ENCODE data around the gene IGFBP7. TPM values are rescaled to one million over a fixed set of nuclear protein-coding genes. Genes with fewer than 3 reads are reported as not detected.

IGFBP7 gene
- total and polyA plus RNA-seq, 4 donors: 67.9 to 351 (median 127) TPM

DNA sequence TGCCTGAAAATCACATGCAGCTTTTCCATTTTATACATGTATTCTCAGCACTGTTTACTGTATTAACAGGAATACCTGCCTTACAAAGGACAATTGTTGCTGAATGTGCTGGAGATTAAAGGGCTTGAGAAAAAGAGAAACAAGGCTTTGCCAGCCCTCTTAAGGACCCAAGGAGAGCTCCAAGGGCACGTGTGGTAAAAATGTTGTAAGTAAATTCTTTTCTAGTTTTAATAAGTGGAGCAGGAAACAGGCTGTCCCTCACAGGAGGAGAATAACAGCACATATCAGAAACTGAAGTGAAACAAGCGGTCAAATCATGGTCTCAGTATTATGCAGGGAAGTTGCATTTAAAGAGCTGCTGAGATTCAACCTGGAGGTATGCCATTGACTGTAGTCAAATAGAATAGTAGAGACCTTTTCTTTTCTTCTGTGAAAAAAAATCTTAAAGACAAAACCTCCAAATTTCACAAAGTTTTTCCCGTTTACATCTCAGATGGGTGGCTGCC is 18.5 kb downstream of the IGFBP7 start:
- Histone ChIP-seq H3K4me1 (ENCODE audit: control insufficient read depth, insufficient read depth, low read length) (no peaks in the 10 kb centered on the region), H3K27me3 (ENCODE audit: control insufficient read depth, insufficient read depth, low read length) (no peaks in the 10 kb centered on the region), H3K36me3 (ENCODE audit: control insufficient read depth, insufficient read depth, low read length) (no peaks in the 10 kb centered on the region), H3K4me3 (ENCODE audit: low read depth, low read length) (no peak overlapping the region), H3K9me3 (ENCODE audit: control insufficient read depth, insufficient read depth, low read length) (no peaks in the 10 kb centered on the region), H3K27ac (ENCODE audit: low read depth, low read length) (peak overlapping the region; percentile 12)
- WGBS (ENCODE audit: insufficient coverage): 40% methylated on average over 1 of the region's 3 CpGs
- no peak for DNase-seq (ENCODE audit: low read depth in 4 of 6, low spot score in 6 of 6)

DNA sequence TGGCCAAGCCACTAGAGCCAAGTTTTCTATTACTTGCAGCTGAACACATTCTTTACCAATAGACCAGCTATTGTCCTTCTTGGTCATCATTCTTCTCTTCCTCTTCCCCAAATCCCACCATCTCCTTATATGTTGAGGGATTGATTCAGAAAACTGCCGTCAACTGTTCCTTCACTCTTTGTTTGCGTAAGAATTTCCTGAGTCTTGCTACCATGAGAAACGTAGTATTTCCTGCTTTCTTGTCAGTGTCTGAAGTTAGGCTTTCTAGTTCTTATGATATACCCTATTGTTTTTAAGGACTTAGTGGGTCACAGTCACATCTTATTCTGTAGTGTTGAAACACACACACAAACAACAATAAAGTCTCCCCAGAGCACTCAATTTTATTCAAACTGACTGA is 20.1 kb downstream of the IGFBP7 start:
- no peak for DNase-seq (ENCODE audit: low read depth in 4 of 6, low spot score in 6 of 6)
- Histone ChIP-seq H3K36me3 (ENCODE audit: control insufficient read depth, insufficient read depth, low read length) (no peaks in the 10 kb centered on the region), H3K4me3 (ENCODE audit: low read depth, low read length) (no peak overlapping the region), H3K27me3 (ENCODE audit: control insufficient read depth, insufficient read depth, low read length) (no peaks in the 10 kb centered on the region), H3K4me1 (ENCODE audit: control insufficient read depth, insufficient read depth, low read length) (no peaks in the 10 kb centered on the region), H3K27ac (ENCODE audit: low read depth, low read length) (no peak overlapping the region), H3K9me3 (ENCODE audit: control insufficient read depth, insufficient read depth, low read length) (peaks cover 1% of the 10 kb centered on the region)
- WGBS (ENCODE audit: insufficient coverage): no CpG with 5 or more reads among the region's 3 CpGs

DNA sequence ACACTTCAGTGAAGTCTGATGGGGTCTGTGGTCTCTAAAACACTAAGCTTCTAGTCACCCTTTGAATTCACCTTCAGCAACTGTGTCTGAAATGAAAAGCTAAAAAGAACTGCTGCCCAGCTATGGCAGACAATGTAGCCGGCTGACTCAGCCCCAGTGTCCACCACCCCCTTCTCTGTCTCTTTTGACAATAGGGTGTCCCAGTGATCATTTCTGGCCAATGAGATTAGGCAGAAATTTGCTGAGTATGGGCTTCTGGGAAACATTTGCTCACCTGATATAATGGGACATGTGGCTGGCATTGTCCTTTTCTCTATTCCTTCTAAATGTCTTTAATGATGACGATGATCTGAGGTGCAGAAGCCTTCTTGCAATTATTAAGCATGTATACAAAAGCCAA is 20.6 kb downstream of the IGFBP7 start:
- Histone ChIP-seq H3K4me3 (ENCODE audit: low read depth, low read length) (no peak overlapping the region), H3K4me1 (ENCODE audit: control insufficient read depth, insufficient read depth, low read length) (no peaks in the 10 kb centered on the region), H3K27ac (ENCODE audit: low read depth, low read length) (no peak overlapping the region), H3K36me3 (ENCODE audit: control insufficient read depth, insufficient read depth, low read length) (no peaks in the 10 kb centered on the region), H3K9me3 (ENCODE audit: control insufficient read depth, insufficient read depth, low read length) (peaks cover 3% of the 10 kb centered on the region), H3K27me3 (ENCODE audit: control insufficient read depth, insufficient read depth, low read length) (no peaks in the 10 kb centered on the region)
- DNase-seq (ENCODE audit: low read depth in 4 of 6, low spot score in 6 of 6): no peak
- no CpG with 5 or more reads among the region's 2 CpGs for WGBS (ENCODE audit: insufficient coverage)

DNA sequence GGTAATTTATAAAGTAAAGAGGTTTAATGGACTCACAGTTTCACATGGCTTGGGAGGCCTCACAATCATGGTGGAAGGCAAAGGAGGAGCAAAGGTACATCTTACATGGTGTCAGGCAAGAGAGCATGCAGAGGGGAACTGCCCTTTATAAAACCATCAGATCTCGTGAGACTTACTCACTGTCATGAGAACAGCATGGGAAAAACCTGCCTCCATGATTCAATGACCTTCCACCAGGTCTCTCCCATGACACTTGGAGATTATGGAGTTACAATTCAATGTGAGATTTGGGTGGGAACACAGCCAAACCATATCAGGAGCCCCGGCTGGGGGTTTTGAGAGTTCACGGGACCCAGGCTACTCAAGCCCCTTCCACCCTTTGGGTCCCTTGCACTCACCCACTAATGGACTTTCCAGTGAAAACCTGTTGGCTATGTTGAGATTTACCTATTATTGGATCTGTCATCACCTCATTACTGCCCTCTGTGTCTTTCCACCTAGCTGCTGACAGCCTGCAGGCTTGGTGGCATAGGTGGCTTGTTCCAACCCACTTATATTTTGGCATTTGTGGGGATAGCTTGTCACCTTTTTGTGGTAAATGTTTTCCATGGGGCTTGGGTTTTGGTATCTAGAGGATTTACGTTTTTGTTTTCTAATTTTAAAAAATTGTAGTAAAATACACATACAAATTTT is 24.0 kb downstream of the IGFBP7 start:
- 100% methylated on average over 1 of the region's 4 CpGs for WGBS (ENCODE audit: insufficient coverage)
- Histone ChIP-seq H3K27ac (ENCODE audit: low read depth, low read length) (no peak overlapping the region), H3K27me3 (ENCODE audit: control insufficient read depth, insufficient read depth, low read length) (no peaks in the 10 kb centered on the region), H3K4me3 (ENCODE audit: low read depth, low read length) (no peak overlapping the region), H3K36me3 (ENCODE audit: control insufficient read depth, insufficient read depth, low read length) (no peaks in the 10 kb centered on the region), H3K4me1 (ENCODE audit: control insufficient read depth, insufficient read depth, low read length) (no peaks in the 10 kb centered on the region), H3K9me3 (ENCODE audit: control insufficient read depth, insufficient read depth, low read length) (peaks cover 3% of the 10 kb centered on the region)
- no peak for DNase-seq (ENCODE audit: low read depth in 4 of 6, low spot score in 6 of 6)

DNA sequence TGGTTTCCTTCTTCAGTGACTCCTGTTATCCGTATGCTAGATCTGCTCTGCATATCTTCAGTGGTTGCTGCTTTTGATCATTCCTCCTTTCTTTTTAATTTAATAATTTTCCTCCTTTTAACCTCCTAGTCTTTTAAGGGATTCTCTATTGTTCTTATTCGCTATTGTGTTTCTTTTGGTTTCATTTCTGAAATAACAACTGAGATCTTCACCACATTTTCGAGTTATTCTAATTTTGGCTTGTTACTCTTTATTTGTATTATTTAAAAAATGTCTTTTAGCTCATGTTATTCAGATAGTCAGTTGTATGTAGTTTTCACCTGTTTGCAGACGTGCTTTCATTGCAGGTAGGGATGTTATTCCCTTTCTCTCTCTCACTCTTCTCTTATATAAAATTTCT is 24.9 kb downstream of the IGFBP7 start:
- no peak overlapping the region for H3K27ac ChIP-seq (ENCODE audit: low read depth, low read length)
- peaks cover 3% of the 10 kb centered on the region for H3K27me3 ChIP-seq (ENCODE audit: control insufficient read depth, insufficient read depth, low read length)
- no peaks in the 10 kb centered on the region for H3K4me1 ChIP-seq (ENCODE audit: control insufficient read depth, insufficient read depth, low read length)
- H3K36me3 ChIP-seq (ENCODE audit: control insufficient read depth, insufficient read depth, low read length): no peaks in the 10 kb centered on the region
- no peak for DNase-seq (ENCODE audit: low read depth in 4 of 6, low spot score in 6 of 6)
- WGBS (ENCODE audit: insufficient coverage): no CpG with 5 or more reads among the region's 4 CpGs
- H3K9me3 ChIP-seq (ENCODE audit: control insufficient read depth, insufficient read depth, low read length): peaks cover 3% of the 10 kb centered on the region
- no peak overlapping the region for H3K4me3 ChIP-seq (ENCODE audit: low read depth, low read length)

DNA sequence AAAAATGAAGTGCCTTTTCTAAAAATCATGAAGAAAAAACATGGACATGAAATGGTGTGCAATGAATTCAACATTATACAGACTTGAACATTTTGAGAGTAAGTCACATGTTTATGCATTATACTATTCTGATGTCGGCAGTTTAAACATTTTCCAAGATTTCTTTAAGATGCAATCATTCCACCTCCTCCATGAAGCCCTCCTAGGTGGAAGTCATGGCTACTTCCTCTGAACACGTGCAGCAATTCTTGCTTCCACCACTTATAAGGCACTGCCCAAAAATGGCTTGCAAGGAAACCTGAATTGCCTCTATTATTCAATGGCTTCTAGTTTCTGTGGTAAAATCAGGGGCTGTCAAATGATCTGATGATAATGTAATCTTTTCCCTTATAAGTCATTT is 25.8 kb downstream of the IGFBP7 start:
- H3K4me3 ChIP-seq (ENCODE audit: low read depth, low read length): no peak overlapping the region
- DNase-seq (ENCODE audit: low read depth in 4 of 6, low spot score in 6 of 6): no peak
- H3K9me3 ChIP-seq (ENCODE audit: control insufficient read depth, insufficient read depth, low read length): peaks cover 3% of the 10 kb centered on the region
- H3K36me3 ChIP-seq (ENCODE audit: control insufficient read depth, insufficient read depth, low read length): no peaks in the 10 kb centered on the region
- H3K27ac ChIP-seq (ENCODE audit: low read depth, low read length): no peak overlapping the region
- no CpG with 5 or more reads among the region's 2 CpGs for WGBS (ENCODE audit: insufficient coverage)
- H3K27me3 ChIP-seq (ENCODE audit: control insufficient read depth, insufficient read depth, low read length): peaks cover 3% of the 10 kb centered on the region
- no peaks in the 10 kb centered on the region for H3K4me1 ChIP-seq (ENCODE audit: control insufficient read depth, insufficient read depth, low read length)

DNA sequence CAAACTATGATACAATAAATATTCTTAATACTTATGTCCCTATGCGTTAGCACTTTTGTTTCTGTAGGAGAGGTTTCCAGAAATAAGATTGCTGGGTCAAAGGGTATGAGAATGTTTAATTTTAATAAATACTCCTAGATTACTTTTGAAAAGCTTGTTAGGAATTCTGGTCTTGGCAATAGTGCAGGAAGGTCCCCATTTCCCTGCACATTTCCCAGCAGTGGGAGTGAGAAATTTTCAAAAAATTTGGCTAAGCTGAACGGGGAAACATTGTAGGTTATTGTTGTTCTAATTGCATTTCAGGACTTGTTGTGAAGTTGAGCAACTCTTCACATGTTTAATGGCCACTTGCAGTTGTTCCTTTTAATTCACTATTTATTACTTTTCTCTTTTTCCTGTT is 27.1 kb downstream of the IGFBP7 start:
- Histone ChIP-seq H3K4me3 (ENCODE audit: low read depth, low read length) (no peak overlapping the region), H3K4me1 (ENCODE audit: control insufficient read depth, insufficient read depth, low read length) (peaks cover 4% of the 10 kb centered on the region)

DNA sequence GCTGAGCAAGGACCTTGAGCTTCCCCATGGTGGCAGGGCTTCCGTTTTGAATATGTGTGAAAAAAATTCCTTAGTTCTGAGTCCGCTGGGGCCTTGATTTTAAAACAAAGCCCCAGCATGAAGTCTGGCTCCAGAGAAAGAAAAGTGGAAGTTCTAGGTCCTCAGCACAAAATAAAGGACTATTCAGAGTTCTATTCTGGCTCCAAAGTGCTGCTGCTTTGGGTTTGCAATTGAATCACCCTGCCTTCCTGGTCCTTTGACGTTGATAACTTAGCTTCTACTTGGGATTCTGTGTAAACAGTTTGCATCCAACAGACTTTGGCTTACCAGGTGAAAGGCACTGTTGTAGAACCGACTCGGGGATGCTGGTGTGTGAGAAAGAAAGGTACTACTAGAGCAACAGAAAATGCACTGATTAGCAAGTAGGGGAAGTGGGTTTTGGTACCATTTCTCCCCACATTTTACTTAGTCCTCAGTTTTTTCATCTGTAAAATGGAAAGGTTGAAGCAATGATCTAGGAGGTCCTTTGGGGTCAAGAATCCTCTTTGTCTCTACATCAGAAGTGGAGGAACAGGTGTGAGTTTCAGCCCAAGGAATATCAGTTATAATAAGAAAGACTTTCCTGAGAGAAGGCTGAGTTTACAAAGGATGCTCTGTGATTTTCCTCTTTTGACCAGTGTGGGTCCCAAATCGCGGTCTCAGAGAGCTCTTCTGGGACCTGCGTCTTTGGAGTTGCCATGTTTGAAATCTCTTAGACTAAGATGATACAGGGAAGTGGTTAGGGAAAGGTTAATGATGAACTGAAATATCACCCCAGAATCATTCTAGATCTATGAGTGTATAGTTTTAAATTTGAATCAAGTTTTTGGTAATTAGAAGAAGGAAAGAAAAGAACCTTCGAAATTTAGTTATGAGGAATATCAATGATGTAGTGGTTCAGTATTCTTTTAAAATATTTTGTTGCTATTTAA is 28.2 kb downstream of the IGFBP7 start:
- no peak for DNase-seq (ENCODE audit: low read depth in 4 of 6, low spot score in 6 of 6)
- H3K4me1 ChIP-seq (ENCODE audit: control insufficient read depth, insufficient read depth, low read length): peaks cover 4% of the 10 kb centered on the region
- no peak overlapping the region for H3K4me3 ChIP-seq (ENCODE audit: low read depth, low read length)
- H3K9me3 ChIP-seq (ENCODE audit: control insufficient read depth, insufficient read depth, low read length): peaks cover 3% of the 10 kb centered on the region
- H3K36me3 ChIP-seq (ENCODE audit: control insufficient read depth, insufficient read depth, low read length): no peaks in the 10 kb centered on the region
- H3K27me3 ChIP-seq (ENCODE audit: control insufficient read depth, insufficient read depth, low read length): peaks cover 3% of the 10 kb centered on the region
- H3K27ac ChIP-seq (ENCODE audit: low read depth, low read length): peak overlapping the region; percentile 44
- WGBS (ENCODE audit: insufficient coverage): 32% methylated on average over 2 of the region's 9 CpGs

More for the DNA sequence above, 27.1 kb downstream of the IGFBP7 start:
- no peak for DNase-seq (ENCODE audit: low read depth in 4 of 6, low spot score in 6 of 6)
- Histone ChIP-seq H3K27me3 (ENCODE audit: control insufficient read depth, insufficient read depth, low read length) (peaks cover 3% of the 10 kb centered on the region), H3K27ac (ENCODE audit: low read depth, low read length) (no peak overlapping the region), H3K9me3 (ENCODE audit: control insufficient read depth, insufficient read depth, low read length) (peaks cover 3% of the 10 kb centered on the region), H3K36me3 (ENCODE audit: control insufficient read depth, insufficient read depth, low read length) (no peaks in the 10 kb centered on the region)
- WGBS (ENCODE audit: insufficient coverage): no CpG with 5 or more reads among the region's 2 CpGs

DNA sequence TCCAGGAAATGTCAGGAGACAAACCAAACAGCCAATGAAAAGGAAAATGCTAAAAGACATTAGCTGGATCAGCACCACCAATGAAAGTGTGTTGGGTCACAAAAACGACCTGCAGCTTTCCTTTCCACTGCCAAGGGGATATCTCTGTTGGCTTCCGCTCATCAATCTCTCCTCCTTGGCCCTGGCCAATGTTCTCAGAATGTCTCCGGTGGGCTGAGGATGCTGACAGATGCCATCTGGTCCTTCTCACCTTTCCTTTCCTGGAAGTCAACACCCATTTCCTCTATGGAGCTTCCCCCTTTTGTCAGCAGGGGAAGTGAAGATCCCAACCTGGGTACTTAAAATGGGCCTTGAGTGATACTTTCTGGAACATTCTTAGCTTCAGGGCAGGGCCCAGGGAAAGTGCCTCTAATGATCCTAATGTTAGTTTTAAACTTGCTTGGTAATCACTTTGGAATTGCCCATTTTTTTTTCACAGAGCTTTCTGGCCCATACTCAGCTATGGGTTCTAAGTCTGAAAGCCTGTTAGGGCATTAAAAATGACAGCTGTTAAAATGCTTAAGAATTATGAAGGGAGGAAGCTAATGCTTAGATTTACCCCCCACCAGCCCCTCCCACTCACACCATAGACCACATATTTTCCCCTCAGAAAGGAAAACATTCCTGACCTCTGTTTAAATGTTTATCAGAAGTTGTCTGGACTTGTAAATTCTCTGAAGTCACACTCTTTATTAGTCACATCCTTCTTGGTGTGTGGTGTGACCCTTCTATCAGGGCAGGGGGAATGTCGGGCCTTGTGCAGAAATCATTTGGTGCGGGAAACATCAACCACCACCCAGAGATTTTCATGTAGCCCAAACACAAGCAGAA is 29.2 kb downstream of the IGFBP7 start:
- peak overlapping the region; percentile 48 for H3K27ac ChIP-seq (ENCODE audit: low read depth, low read length)
- peaks cover 3% of the 10 kb centered on the region for H3K27me3 ChIP-seq (ENCODE audit: control insufficient read depth, insufficient read depth, low read length)
- 93% methylated on average over 3 of the region's 5 CpGs for WGBS (ENCODE audit: insufficient coverage)
- H3K4me1 ChIP-seq (ENCODE audit: control insufficient read depth, insufficient read depth, low read length): peaks cover 4% of the 10 kb centered on the region
- H3K36me3 ChIP-seq (ENCODE audit: control insufficient read depth, insufficient read depth, low read length): no peaks in the 10 kb centered on the region
- H3K4me3 ChIP-seq (ENCODE audit: low read depth, low read length): no peak overlapping the region
- DNase-seq (ENCODE audit: low read depth in 4 of 6, low spot score in 6 of 6): peak in 1 of 6 donors; percentile 25
- H3K9me3 ChIP-seq (ENCODE audit: control insufficient read depth, insufficient read depth, low read length): peaks cover 3% of the 10 kb centered on the region

All from spinal cord (tissue), 10 donors.